Lower lobe of right lung (tissue), 2 donors: ENCODE measurements around the gene SNED1. TPM values are rescaled to one million over a fixed set of nuclear protein-coding genes. Genes with fewer than 3 reads are reported as not detected.

Experiments
- ATAC-seq, 2 donors: fragments of 200-7000 bp; cut with Tn5 transposase; one replicate each; pipeline ENCODE4 v1.9.1; 2020 to 2022; ENCODE audit warnings: mild to moderate bottlenecking in 2 of 2, moderate library complexity in 2 of 2
- DNase-seq: peaks from one replicate; pipeline ENCODE4 v3.0.0-alpha.2; 2020
- H3K27ac ChIP-seq: fragments of 200-600 bp; one replicate; pipeline ENCODE4 v1.8.0; 2022
- H3K27me3 ChIP-seq: fragments of 200-600 bp; one replicate; pipeline ENCODE4 v1.8.0; 2022; ENCODE audit warnings: low read depth
- H3K36me3 ChIP-seq: fragments of 200-600 bp; one replicate; pipeline ENCODE4 v1.8.0; 2022; ENCODE audit warnings: mild to moderate bottlenecking
- H3K4me1 ChIP-seq: fragments of 200-600 bp; one replicate; pipeline ENCODE4 v1.8.0; 2022
- H3K4me3 ChIP-seq: fragments of 200-600 bp; one replicate; pipeline ENCODE4 v1.8.0; 2022; ENCODE audit warnings: mild to moderate bottlenecking
- H3K9me3 ChIP-seq: fragments of 200-600 bp; one replicate; pipeline ENCODE4 v1.8.0; 2022
- intact Hi-C: fragments of 100-400 bp; cut with DNase I; formaldehyde crosslinking; loops from one replicate; pipeline ENCODE4 v1.11.0; 2022
- total RNA-seq: library from RNA; stranded (reverse); fragmentation: NEBNext Ultra II Directional; extraction: Animal tissue kit (Norgen Biotek cat#: 25700); gene quantifications from one replicate; pipeline ENCODE4 v1.2.1, GENCODE V29; 2021
- TF ChIP-seq, protein P1 (sequence below): fragments of 200-600 bp; IDR thresholded peaks from one replicate; pipeline ENCODE4 v1.8.0; 2022; ENCODE audit warnings: antibody characterized with exemption, mild to moderate bottlenecking
- donor health status: DM: no; HTN: yes; CAD: no; lungs with severe emphysema.

SNED1 gene
- total RNA-seq, 1 donor from 2014 or later = 36.2 TPM

DNA sequence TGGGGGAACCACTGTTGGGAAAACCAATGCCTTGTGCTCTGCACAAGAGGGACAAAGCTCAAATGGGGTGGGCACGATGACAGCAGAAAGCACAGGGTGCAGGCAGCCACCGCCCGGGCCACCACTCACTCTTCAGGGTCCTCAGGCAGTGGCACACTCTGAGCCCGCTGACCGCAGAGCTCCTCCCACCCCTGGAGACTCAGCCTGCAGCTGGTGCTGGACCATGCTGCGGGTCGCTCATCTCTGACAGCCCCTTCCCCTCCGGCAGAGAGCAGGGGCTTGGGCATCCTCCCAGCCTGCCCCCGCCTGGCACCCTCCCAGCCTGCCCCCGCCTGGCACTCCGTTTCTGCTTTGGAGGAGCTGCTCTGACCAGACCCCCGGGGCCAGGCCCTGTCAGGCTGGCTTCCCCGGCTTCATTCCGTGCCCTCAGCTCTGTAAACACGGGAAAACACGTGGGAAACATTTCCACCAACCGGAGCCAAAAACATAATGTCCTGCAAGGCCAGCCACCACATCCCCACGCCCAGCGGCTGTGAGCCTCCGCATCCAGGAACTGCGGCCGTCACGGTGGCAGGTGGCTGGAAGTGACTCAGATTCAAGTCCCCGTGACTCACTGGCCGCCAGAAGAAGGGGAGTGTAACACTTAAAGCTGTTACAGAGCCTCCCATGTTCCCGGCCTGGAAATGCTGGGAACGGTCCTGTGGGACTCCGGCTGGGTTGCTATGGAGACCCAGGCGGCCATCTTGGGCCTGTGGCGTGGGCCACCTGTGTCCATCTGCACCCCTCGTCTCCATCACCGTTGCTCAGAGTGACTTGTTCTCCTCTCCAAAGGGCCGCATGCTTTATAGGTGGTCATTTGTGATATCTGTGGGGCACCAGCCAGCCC lies 6.8 kb upstream of the SNED1 start:
- intact Hi-C loops = no loop called here
- Histone ChIP-seq H3K4me1 (peaks cover 58% of the 10 kb centered on the region), H3K27me3 (no peaks in the 10 kb centered on the region), H3K36me3 (no peaks in the 10 kb centered on the region), H3K9me3 (no peaks in the 10 kb centered on the region), H3K27ac (peak overlapping the region; percentile 82), H3K4me3 (no peak overlapping the region)
- peak; percentile 90 for DNase-seq
- peak; percentile 86 for ATAC-seq
- TF ChIP-seq, protein P1, sequence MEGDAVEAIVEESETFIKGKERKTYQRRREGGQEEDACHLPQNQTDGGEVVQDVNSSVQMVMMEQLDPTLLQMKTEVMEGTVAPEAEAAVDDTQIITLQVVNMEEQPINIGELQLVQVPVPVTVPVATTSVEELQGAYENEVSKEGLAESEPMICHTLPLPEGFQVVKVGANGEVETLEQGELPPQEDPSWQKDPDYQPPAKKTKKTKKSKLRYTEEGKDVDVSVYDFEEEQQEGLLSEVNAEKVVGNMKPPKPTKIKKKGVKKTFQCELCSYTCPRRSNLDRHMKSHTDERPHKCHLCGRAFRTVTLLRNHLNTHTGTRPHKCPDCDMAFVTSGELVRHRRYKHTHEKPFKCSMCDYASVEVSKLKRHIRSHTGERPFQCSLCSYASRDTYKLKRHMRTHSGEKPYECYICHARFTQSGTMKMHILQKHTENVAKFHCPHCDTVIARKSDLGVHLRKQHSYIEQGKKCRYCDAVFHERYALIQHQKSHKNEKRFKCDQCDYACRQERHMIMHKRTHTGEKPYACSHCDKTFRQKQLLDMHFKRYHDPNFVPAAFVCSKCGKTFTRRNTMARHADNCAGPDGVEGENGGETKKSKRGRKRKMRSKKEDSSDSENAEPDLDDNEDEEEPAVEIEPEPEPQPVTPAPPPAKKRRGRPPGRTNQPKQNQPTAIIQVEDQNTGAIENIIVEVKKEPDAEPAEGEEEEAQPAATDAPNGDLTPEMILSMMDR = no peak

DNA sequence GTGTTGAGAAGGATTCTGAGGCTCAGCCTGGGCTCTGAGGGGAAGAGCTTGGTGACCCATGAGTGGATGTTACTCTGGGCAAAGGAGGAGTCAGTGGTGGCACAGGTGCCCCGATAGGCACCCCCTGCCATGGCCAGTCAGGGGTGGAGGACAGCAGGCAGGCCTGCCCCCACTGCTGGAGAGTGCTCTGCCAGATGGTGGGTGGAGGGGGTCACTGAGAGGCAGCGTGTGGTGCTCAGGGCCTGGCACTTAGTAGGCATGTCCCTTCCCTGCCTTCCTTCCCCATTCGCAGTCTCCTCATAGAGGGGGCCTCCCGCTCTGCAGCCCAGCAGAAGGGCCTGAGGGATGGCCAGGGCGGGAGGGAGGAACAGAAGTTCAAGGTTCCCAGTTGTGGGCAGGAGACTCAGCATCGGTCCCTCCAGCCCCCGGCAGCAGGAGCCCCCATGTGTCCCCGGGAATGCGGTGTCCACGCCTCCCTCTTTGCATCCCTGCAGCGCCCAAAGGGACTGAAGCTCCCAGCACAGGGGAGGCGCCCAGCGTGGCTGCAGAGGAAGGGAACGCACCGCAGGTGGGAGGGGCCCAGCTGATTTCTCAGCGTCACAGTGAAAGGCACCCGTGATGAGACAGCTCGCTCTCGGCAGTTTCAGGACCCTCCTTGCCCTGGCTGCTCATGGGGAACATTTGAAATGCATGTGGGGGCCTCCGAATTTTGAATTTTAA lies 5.7 kb upstream of the SNED1 start:
- H3K27me3 ChIP-seq = no peaks in the 10 kb centered on the region
- no peak for ATAC-seq
- H3K9me3 ChIP-seq = no peaks in the 10 kb centered on the region
- intact Hi-C loops = no loop called here
- no peaks in the 10 kb centered on the region for H3K36me3 ChIP-seq
- H3K4me1 ChIP-seq = peaks cover 58% of the 10 kb centered on the region
- H3K4me3 ChIP-seq = no peak overlapping the region
- peak; percentile 41 for DNase-seq
- TF ChIP-seq, protein P1 = no peak
- H3K27ac ChIP-seq = peak overlapping the region; percentile 82

DNA sequence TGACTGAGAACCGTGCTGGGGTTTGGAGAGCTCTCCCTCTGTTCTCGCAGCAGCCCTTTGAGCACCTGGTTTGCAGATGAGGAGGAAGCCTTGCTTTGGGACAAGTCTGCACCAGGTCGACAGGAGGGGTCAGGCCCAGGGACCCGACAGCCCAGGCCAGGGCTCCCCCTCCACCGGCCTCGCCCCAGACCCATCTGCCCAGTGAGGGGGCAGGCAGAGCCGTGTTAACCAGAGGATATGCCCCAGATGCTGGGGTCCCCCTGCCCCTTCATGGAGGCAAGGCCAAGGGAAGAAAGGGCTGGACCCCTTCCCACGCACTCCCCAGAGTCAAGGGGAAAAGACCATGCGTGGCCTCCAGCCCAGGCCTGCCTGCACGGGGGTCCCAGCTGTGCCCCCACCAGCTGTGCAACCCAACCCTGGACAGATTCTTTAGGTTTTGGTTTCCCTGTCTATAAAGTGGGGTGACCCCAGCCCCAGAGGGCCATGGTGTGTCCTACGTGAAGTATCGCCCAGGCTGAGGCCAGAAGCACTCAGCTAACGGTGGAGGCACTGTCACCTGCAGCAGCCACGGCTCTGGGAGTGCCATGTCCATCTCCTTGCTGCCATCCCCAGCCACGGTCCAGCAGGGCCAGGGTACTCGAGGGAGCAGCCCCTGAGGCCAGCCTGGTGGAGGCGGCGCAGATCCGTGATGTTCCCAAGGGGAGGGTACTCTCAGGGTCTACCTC lies 4.8 kb upstream of the SNED1 start:
- ATAC-seq (no peak), DNase-seq (peak; percentile 41)
- intact Hi-C loops = no loop called here
- Histone ChIP-seq H3K27me3 (no peaks in the 10 kb centered on the region), H3K36me3 (no peaks in the 10 kb centered on the region), H3K27ac (no peak overlapping the region), H3K9me3 (no peaks in the 10 kb centered on the region), H3K4me3 (no peak overlapping the region), H3K4me1 (peaks cover 58% of the 10 kb centered on the region)
- TF ChIP-seq, protein P1 = no peak

DNA sequence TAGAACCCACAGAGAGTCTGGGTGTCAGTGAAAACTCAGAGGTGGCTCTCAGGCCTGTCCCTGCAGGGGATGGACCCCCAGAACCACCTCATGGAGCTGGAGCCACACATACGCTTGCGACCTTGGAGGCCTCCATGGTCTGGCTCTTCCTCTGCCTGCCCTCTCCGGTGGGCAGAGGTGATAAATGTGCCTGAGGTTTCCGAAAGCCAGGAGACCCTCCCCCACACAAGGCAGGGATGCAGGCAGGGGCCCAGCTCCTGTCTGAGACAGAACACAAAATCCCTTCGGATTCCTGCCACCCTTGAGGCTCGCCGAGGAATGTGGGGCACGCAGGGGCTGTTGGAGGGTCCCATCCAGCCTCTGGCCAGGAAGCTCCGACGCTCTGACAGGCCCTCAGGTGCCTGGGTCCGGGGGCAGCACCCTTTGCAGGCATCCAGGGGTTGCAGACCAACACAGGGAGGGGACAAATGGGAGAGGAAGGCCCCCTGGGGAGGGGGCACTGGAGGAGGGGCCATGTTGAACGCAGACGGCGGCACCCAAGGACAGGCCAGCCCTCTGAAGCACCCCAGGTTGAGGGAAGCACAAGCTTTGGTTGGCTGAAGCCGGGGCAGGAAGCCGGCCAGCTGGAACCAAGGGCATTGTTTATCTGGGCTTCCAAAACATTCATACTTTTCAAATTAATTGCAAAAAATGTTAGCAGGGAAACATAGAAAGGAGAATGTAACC lies 4.1 kb upstream of the SNED1 start:
- ATAC-seq (no peak), DNase-seq (peak; percentile 40)
- Histone ChIP-seq H3K4me3 (no peak overlapping the region), H3K36me3 (no peaks in the 10 kb centered on the region), H3K9me3 (no peaks in the 10 kb centered on the region), H3K27ac (no peak overlapping the region), H3K27me3 (peaks cover 2% of the 10 kb centered on the region), H3K4me1 (peaks cover 60% of the 10 kb centered on the region)
- intact Hi-C loops = no loop called here
- TF ChIP-seq, protein P1 = no peak
